Ishikawa (cell line): ENCODE measurements around the gene GPR15.

Source experiments
- CEBPB ChIP-seq: IDR thresholded peaks from 2 replicates; pipeline ENCODE4 v1.6.1; 2012
- MAX ChIP-seq: IDR thresholded peaks from 2 replicates; pipeline ENCODE4 v1.6.1; 2012
- RAD21 ChIP-seq: IDR thresholded peaks from 2 replicates; pipeline ENCODE4 v1.6.1; 2012; ENCODE audit warnings: low read depth
- TAF1 ChIP-seq: IDR thresholded peaks from 2 replicates; pipeline ENCODE4 v1.6.1; 2012; ENCODE audit warnings: low read depth, mild to moderate bottlenecking
- YY1 ChIP-seq: IDR thresholded peaks from 2 replicates; pipeline ENCODE4 v1.6.1; 2012; ENCODE audit warnings: low read depth

GRCh38 chr3:98521897-98522543, 9.8 kb upstream of the GPR15 start:
- TF ChIP-seq YY1 (peak; percentile 59; the same call in 1 of the 2 replicates), CEBPB (no peak), RAD21 (no peak), MAX (no peak), TAF1 (no peak; the same call in 1 of the 2 replicates)
